HEK293T (cell line): ENCODE results near the gene CLEC18A.
"Not testable (repeated sequence)": the region's sequence is repeated elsewhere in the genome, so short reads cannot be mapped to it uniquely, and the experiment has no call there.

Source experiments
- ARNT ChIP-seq: fragments of 450-650 bp; IDR thresholded peaks from 2 replicates; pipeline ENCODE4 v1.6.1; 2017; ENCODE audit warnings: mild to moderate bottlenecking
- BHLHE40 ChIP-seq: fragments of 450-650 bp; IDR thresholded peaks from 2 replicates; pipeline ENCODE4 v1.6.1; 2016; ENCODE audit warnings: mild to moderate bottlenecking, moderate library complexity, borderline replicate concordance
- FOXA1 ChIP-seq: fragments of 450-650 bp; IDR thresholded peaks from 2 replicates; pipeline ENCODE4 v1.6.1; 2016; ENCODE audit warnings: mild to moderate bottlenecking
- FOXK2 ChIP-seq: fragments of 450-650 bp; IDR thresholded peaks from 2 replicates; pipeline ENCODE4 v1.6.1; 2016; ENCODE audit warnings: mild to moderate bottlenecking
- FOXM1 ChIP-seq: fragments of 450-650 bp; IDR thresholded peaks from 2 replicates; pipeline ENCODE4 v1.6.1; 2017; ENCODE audit warnings: mild to moderate bottlenecking, borderline replicate concordance
- HDGF ChIP-seq: fragments of 450-650 bp; IDR thresholded peaks from 2 replicates; pipeline ENCODE4 v1.6.1; 2017; ENCODE audit warnings: antibody characterized with exemption, borderline replicate concordance
- L3MBTL2 ChIP-seq: fragments of 450-650 bp; conservative IDR thresholded peaks from 2 replicates; pipeline ENCODE4 v1.6.1; 2016; ENCODE audit warnings: mild to moderate bottlenecking
- NFRKB ChIP-seq: fragments of 450-650 bp; IDR thresholded peaks from 2 replicates; pipeline ENCODE4 v1.6.1; 2016; ENCODE audit warnings: mild to moderate bottlenecking, moderate library complexity
- PKNOX1 ChIP-seq: fragments of 450-650 bp; IDR thresholded peaks from 2 replicates; pipeline ENCODE4 v1.6.1; 2016
- SP1 ChIP-seq: fragments of 450-650 bp; IDR thresholded peaks from 2 replicates; pipeline ENCODE4 v1.6.1; 2017
- SUZ12 ChIP-seq: fragments of 450-650 bp; IDR thresholded peaks from 2 replicates; pipeline ENCODE4 v1.6.1; 2016; ENCODE audit warnings: mild to moderate bottlenecking
- TARDBP ChIP-seq: fragments of 450-650 bp; IDR thresholded peaks from 2 replicates; pipeline ENCODE4 v1.6.1; 2016
- ZNF384 ChIP-seq: fragments of 450-650 bp; IDR thresholded peaks from 2 replicates; pipeline ENCODE4 v1.6.1; 2016

GRCh38 chr16:69951672-69952031 lies 518 bp downstream of the CLEC18A start:
- not testable (repeated sequence) for TF ChIP-seq FOXM1, FOXA1, L3MBTL2, TARDBP, HDGF, BHLHE40, SP1, SUZ12, ZNF384, NFRKB, ARNT, PKNOX1, FOXK2
